Upper lobe of left lung (tissue), 6 donors: ENCODE results near the gene KRT82. TPM values are rescaled to one million over a fixed set of nuclear protein-coding genes. Genes with fewer than 3 reads are reported as not detected.

ENCODE experiments used
- ATAC-seq, 2 donors: fragments of 200-7000 bp; cut with Tn5 transposase; one replicate each; pipeline ENCODE4 v1.9.1; 2022; ENCODE audit warnings: mild to moderate bottlenecking in 2 of 2, moderate library complexity in 2 of 2; ENCODE audit not compliant: low FRiP score in 2 of 2
- DNase-seq, 2 donors: peaks; one replicate each; pipeline ENCODE4 v3.0.0-alpha.2; 2019 to 2020
- H3K27ac ChIP-seq, 4 donors: fragments of 200-600 bp; sonication (generic); one replicate each; pipeline ENCODE4 v1.5.1; 2016 to 2019
- H3K27me3 ChIP-seq, 4 donors: fragments of 200-600 bp; sonication (generic); one replicate each; pipeline ENCODE4 v1.5.1; 2017 to 2019
- H3K36me3 ChIP-seq, 4 donors: fragments of 200-600 bp; sonication (generic); one replicate each; pipeline ENCODE4 v1.5.1; 2016 to 2019
- H3K4me1 ChIP-seq, 4 donors: fragments of 200-600 bp; sonication (generic); one replicate each; pipeline ENCODE4 v1.5.1; 2018 to 2019
- H3K4me3 ChIP-seq, 4 donors: fragments of 200-600 bp; sonication (generic); one replicate each; pipeline ENCODE4 v1.5.1; 2017 to 2019; ENCODE audit warnings: mild to moderate bottlenecking in 2 of 4, moderate library complexity in 1 of 4
- H3K9me3 ChIP-seq, 4 donors: fragments of 200-600 bp; sonication (generic); one replicate each; pipeline ENCODE4 v1.5.1; 2018 to 2019
- EP300 ChIP-seq, 4 donors: sonication (generic); formaldehyde crosslinking; IDR thresholded peaks; one replicate each; pipeline ENCODE4 v1.5.1; 2017; ENCODE audit warnings: antibody characterized with exemption in 4 of 4, control low read depth in 2 of 4
- POLR2A ChIP-seq, 4 donors: fragments of 450-650 bp; IDR thresholded peaks; one replicate each; pipeline ENCODE4 v1.5.1; 2016 to 2017; ENCODE audit warnings: antibody characterized with exemption in 4 of 4, mild to moderate bottlenecking in 2 of 4
- POLR2AphosphoS5 ChIP-seq, 2 donors: sonication (generic); formaldehyde crosslinking; IDR thresholded peaks; one replicate each; pipeline ENCODE4 v1.5.1; 2017; ENCODE audit warnings: antibody characterized with exemption in 2 of 2
- WGBS, 2 donors: methylation state at CpG; one replicate each; pipeline ENCODE4 v1.1.5; 2017 to 2018; 5-methylcytosine and 5-hydroxymethylcytosine counted together
- total RNA-seq, 6 donors: library from RNA; depleted of rRNA in 4 of 6; stranded (reverse); fragments of >200 nt in 4 of 6; gene quantifications; one replicate each; pipeline versions ENCODE4 v1.1.0 to v1.2.1, GENCODE V29; 2016 to 2021
- TF ChIP-seq, protein P1 (sequence below), 6 experiments: fragments of 450-650 bp in 4 of 6; fragments of 200-600 bp in 2 of 6; sonication (generic) in 2 of 6; IDR thresholded peaks; one replicate each; pipeline ENCODE4 v1.5.1; 2016 to 2019; ENCODE audit warnings: antibody characterized with exemption in 6 of 6
- donor health status: DM: no; HTN: no; CAD: no; lungs with moderate emphysema.
- donor health status: DM: no; HTN: yes; CAD: no; lungs with severe emphysema.

The KRT82 gene
- total RNA-seq, 6 donors from 2014 or later: not detected

DNA sequence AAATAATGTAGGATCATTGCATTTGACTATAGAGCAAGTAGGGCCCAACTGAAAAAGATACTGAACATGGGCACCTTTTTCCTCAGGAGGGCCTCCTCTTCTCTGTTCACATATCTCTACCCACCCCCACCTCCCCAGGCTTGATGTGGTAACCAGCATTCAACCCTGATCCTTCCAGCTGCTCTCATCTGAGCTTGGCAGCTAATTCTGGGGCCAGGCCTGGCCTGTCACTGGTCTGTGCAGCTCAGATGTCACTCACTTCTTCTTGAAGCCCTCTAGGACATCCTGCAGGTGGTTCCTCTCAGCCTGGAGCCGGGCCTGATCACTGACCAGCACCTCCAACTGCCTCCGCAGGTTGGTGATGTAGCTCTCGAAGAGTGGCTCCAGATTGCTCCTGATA, 22.8 kb downstream of the KRT82 start:
- H3K27me3 ChIP-seq: no peaks in the 10 kb centered on the region
- H3K27ac ChIP-seq: no peak overlapping the region
- no peaks in the 10 kb centered on the region for H3K9me3 ChIP-seq
- H3K4me1 ChIP-seq: no peaks in the 10 kb centered on the region
- H3K4me3 ChIP-seq: no peak overlapping the region
- 90% methylated on average over 3 of the region's 3 CpGs; no CpG with 5 or more reads in 1 of the 2 donors for WGBS, 2 donors
- H3K36me3 ChIP-seq: no peaks in the 10 kb centered on the region
- DNase-seq: no peak
- no peak for ATAC-seq
- TF ChIP-seq, protein P1, sequence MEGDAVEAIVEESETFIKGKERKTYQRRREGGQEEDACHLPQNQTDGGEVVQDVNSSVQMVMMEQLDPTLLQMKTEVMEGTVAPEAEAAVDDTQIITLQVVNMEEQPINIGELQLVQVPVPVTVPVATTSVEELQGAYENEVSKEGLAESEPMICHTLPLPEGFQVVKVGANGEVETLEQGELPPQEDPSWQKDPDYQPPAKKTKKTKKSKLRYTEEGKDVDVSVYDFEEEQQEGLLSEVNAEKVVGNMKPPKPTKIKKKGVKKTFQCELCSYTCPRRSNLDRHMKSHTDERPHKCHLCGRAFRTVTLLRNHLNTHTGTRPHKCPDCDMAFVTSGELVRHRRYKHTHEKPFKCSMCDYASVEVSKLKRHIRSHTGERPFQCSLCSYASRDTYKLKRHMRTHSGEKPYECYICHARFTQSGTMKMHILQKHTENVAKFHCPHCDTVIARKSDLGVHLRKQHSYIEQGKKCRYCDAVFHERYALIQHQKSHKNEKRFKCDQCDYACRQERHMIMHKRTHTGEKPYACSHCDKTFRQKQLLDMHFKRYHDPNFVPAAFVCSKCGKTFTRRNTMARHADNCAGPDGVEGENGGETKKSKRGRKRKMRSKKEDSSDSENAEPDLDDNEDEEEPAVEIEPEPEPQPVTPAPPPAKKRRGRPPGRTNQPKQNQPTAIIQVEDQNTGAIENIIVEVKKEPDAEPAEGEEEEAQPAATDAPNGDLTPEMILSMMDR (IDR thresholded peaks at IDR 0.05): no peak
- no peak for TF ChIP-seq POLR2A (IDR thresholded peaks at IDR 0.05)
- TF ChIP-seq POLR2AphosphoS5 (IDR thresholded peaks at IDR 0.05): no peak
- TF ChIP-seq EP300 (IDR thresholded peaks at IDR 0.05): no peak

GRCh38 chr12:52382854-52383253, 23.3 kb downstream of the KRT82 start:
- Histone ChIP-seq H3K27ac (no peak overlapping the region), H3K27me3 (no peaks in the 10 kb centered on the region), H3K4me1 (no peaks in the 10 kb centered on the region), H3K4me3 (no peak overlapping the region), H3K36me3 (no peaks in the 10 kb centered on the region), H3K9me3 (no peaks in the 10 kb centered on the region)
- no peak for ATAC-seq
- no peak for DNase-seq
- WGBS, 2 donors: 66 to 82% methylated on average over 2 of the region's 2 CpGs
- TF ChIP-seq POLR2AphosphoS5 (IDR thresholded peaks at IDR 0.05) (no peak), EP300 (IDR thresholded peaks at IDR 0.05) (no peak), POLR2A (IDR thresholded peaks at IDR 0.05) (no peak)
- TF ChIP-seq, protein P1 (IDR thresholded peaks at IDR 0.05): no peak

DNA sequence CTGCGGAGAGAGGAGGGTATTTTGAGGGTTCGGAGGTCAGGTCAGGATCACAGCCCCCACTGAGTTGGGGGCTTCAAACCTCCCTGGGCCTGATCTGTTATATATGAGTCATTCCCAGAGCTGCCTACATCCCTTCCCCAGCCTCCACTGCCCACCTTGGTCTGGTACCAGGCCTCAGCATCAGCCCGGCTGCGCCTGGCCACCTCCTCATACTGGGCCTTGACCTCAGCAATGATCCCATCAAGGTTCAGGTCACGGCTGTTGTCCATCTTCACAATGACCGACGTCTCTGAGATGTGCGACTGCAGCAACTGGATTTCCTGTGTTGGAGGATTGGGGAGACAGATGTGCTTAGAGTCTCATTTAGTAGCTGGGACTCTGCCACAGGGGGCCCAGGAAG, 24.9 kb downstream of the KRT82 start:
- Histone ChIP-seq H3K27ac (no peak overlapping the region), H3K27me3 (no peaks in the 10 kb centered on the region), H3K36me3 (no peaks in the 10 kb centered on the region), H3K4me1 (no peaks in the 10 kb centered on the region), H3K4me3 (no peak overlapping the region), H3K9me3 (no peaks in the 10 kb centered on the region)
- no peak for ATAC-seq
- TF ChIP-seq EP300 (IDR thresholded peaks at IDR 0.05) (no peak), POLR2A (IDR thresholded peaks at IDR 0.05) (no peak), POLR2AphosphoS5 (IDR thresholded peaks at IDR 0.05) (no peak)
- WGBS, 2 donors: 66 to 87% methylated on average over 5 to 8 of the region's 8 CpGs
- no peak for DNase-seq

GRCh38 chr12:52380271-52380694, 25.9 kb downstream of the KRT82 start:
- TF ChIP-seq POLR2AphosphoS5 (IDR thresholded peaks at IDR 0.05): no peak
- TF ChIP-seq, protein P1 (IDR thresholded peaks at IDR 0.05): peak; percentile 28 to 56 (median 36)
- H3K36me3 ChIP-seq: no peaks in the 10 kb centered on the region
- no peak overlapping the region for H3K4me3 ChIP-seq
- 44% methylated on average over 6 to 12 of the region's 15 CpGs for WGBS, 2 donors
- no peaks in the 10 kb centered on the region for H3K9me3 ChIP-seq
- no peak overlapping the region for H3K27ac ChIP-seq
- H3K27me3 ChIP-seq: no peaks in the 10 kb centered on the region
- DNase-seq (peak; percentile 50 to 77), ATAC-seq (no peak)
- no peaks in the 10 kb centered on the region for H3K4me1 ChIP-seq

GRCh38 chr12:52379536-52379935, 26.6 kb downstream of the KRT82 start:
- Histone ChIP-seq H3K4me3 (no peak overlapping the region), H3K27ac (no peak overlapping the region), H3K9me3 (no peaks in the 10 kb centered on the region), H3K27me3 (no peaks in the 10 kb centered on the region), H3K4me1 (no peaks in the 10 kb centered on the region), H3K36me3 (no peaks in the 10 kb centered on the region)
- WGBS, 2 donors: 91 to 93% methylated on average over 6 of the region's 6 CpGs
- DNase-seq (no peak), ATAC-seq (no peak)
- TF ChIP-seq POLR2AphosphoS5 (IDR thresholded peaks at IDR 0.05) (no peak), EP300 (IDR thresholded peaks at IDR 0.05) (no peak), POLR2A (IDR thresholded peaks at IDR 0.05) (no peak)
- TF ChIP-seq, protein P1 (IDR thresholded peaks at IDR 0.05): no peak
